SK-N-SH (cell line): Measurements from ENCODE around the gene PCDHGA2. TPM values are rescaled to one million over a fixed set of nuclear protein-coding genes. Genes with fewer than 3 reads are reported as not detected.

Experiments used
- CTCF ChIA-PET: fragments of 300-600, 350-600 bp; formaldehyde crosslinking; extraction: SDS; loops from one replicate; lab custom pipeline; 2021; lab: Yijun Ruan, JAX
- POLR2A ChIA-PET: fragments of 350-600 bp; sonication (Branson Sonifier 250); formaldehyde crosslinking; extraction: SDS; loops from one replicate; lab custom pipeline; 2020; ENCODE audit warnings: antibody characterized with exemption, inconsistent platforms; lab: Yijun Ruan, JAX
- DNase-seq: peaks from one replicate; pipeline ENCODE4 v3.0.0; 2012
- H2AFZ ChIP-seq: fragments of 200-600 bp; sonication (generic); 2 replicates; pipeline ENCODE4 v1.8.1; 2016; ENCODE audit warnings: antibody characterized with exemption, mild to moderate bottlenecking, low read depth
- H3F3A ChIP-seq: fragments of 200-600 bp; sonication (generic); replicated peaks from 2 replicates; pipeline ENCODE3; 2016; ENCODE audit warnings: antibody characterized with exemption, mild to moderate bottlenecking; ENCODE audit not compliant: insufficient read depth
- H3K27ac ChIP-seq, 2 experiments: fragments of 200-500 bp in 1 of 2; fragments of 200-600 bp in 1 of 2; sonication (Bioruptor generic) in 1 of 2; sonication (generic), shearing (Covaris generic) in 1 of 2; 2 replicates each; pipeline versions ENCODE4 v1.5.1 to v1.6.1; 2014 to 2016; ENCODE audit warnings: low read depth in 2 of 2, inconsistent platforms in 1 of 2, low read length in 1 of 2, mild to moderate bottlenecking in 1 of 2, mixed read lengths in 1 of 2
- H3K27me3 ChIP-seq: fragments of 200-600 bp; sonication (generic), shearing (Covaris generic); 2 replicates; pipeline ENCODE4 v1.6.1; 2016; ENCODE audit warnings: mixed run types; ENCODE audit not compliant: insufficient read depth
- H3K36me3 ChIP-seq, 2 experiments: fragments of 200-500 bp in 1 of 2; fragments of 200-600 bp in 1 of 2; sonication (Bioruptor generic) in 1 of 2; sonication (generic) in 1 of 2; replicated peaks in 1 of 2; 2 replicates each; pipeline versions ENCODE3 to v1.5.1; 2014 to 2016; ENCODE audit warnings: low read length in 1 of 2, mild to moderate bottlenecking in 1 of 2; ENCODE audit not compliant: insufficient read depth in 2 of 2, control insufficient read depth in 1 of 2
- H3K4me1 ChIP-seq, 2 experiments: fragments of 200-500 bp in 1 of 2; fragments of 200-600 bp in 1 of 2; sonication (Bioruptor generic) in 1 of 2; sonication (generic), shearing (Covaris generic) in 1 of 2; 2 replicates each; pipeline versions ENCODE4 v1.5.1 to v1.6.1; 2014 to 2016; ENCODE audit warnings: low read depth in 1 of 2, low read length in 1 of 2, mixed run types in 1 of 2; ENCODE audit not compliant: insufficient read depth in 2 of 2, control insufficient read depth in 1 of 2
- H3K4me2 ChIP-seq: fragments of 200-600 bp; sonication (generic), shearing (Covaris generic); 2 replicates; pipeline ENCODE4 v1.6.1; 2017; ENCODE audit warnings: mixed run types
- H3K4me3 ChIP-seq, 2 experiments: fragments of 200-500 bp in 1 of 2; fragments of 200-600 bp in 1 of 2; sonication (Bioruptor generic) in 1 of 2; sonication (generic), shearing (Covaris generic) in 1 of 2; 2 replicates each; pipeline versions ENCODE4 v1.5.1 to v1.8.1; 2014 to 2016; ENCODE audit warnings: low read depth in 2 of 2, inconsistent platforms in 1 of 2, low read length in 1 of 2, mild to moderate bottlenecking in 1 of 2, mixed read lengths in 1 of 2, moderate library complexity in 1 of 2
- H3K79me2 ChIP-seq: fragments of 200-600 bp; sonication (generic); 2 replicates; pipeline ENCODE4 v1.8.1; 2017; ENCODE audit warnings: mild to moderate bottlenecking; ENCODE audit not compliant: insufficient read depth
- H3K9ac ChIP-seq: fragments of 200-600 bp; sonication (generic); 2 replicates; pipeline ENCODE4 v1.6.1; 2017; ENCODE audit warnings: mixed run types
- H3K9me2 ChIP-seq: fragments of 200-600 bp; sonication (generic); 2 replicates; pipeline ENCODE4 v1.6.1; 2017; ENCODE audit warnings: mixed run types
- H3K9me3 ChIP-seq: fragments of 200-600 bp; sonication (generic); 2 replicates; pipeline ENCODE4 v1.6.1; 2017; ENCODE audit warnings: mixed run types, mild to moderate bottlenecking, moderate library complexity
- H4K20me1 ChIP-seq: fragments of 200-600 bp; sonication (generic); 2 replicates; pipeline ENCODE4 v1.6.1; 2017; ENCODE audit warnings: mild to moderate bottlenecking, mixed run types; ENCODE audit not compliant: insufficient read depth
- EZH2phosphoT487 ChIP-seq: fragments of 200-600 bp; sonication (generic); IDR thresholded peaks from 2 replicates; pipeline ENCODE4 v1.6.1; 2017; ENCODE audit warnings: low read depth, mixed run types, mild to moderate bottlenecking, antibody characterized with exemption, moderate library complexity, borderline replicate concordance
- FOSL2 ChIP-seq: IDR thresholded peaks from 2 replicates; pipeline ENCODE4 v1.4.0; 2012; ENCODE audit warnings: low read depth, mild to moderate bottlenecking, moderate library complexity, borderline replicate concordance
- NFIC ChIP-seq: IDR thresholded peaks from 2 replicates; pipeline ENCODE4 v1.4.0; 2012; ENCODE audit warnings: borderline replicate concordance
- RFX5 ChIP-seq: IDR thresholded peaks from 2 replicates; pipeline ENCODE4 v1.6.1; 2012; ENCODE audit warnings: mild to moderate bottlenecking, improper control_type of control experiment, low read length
- YY1 ChIP-seq: IDR thresholded peaks from 2 replicates; pipeline ENCODE4 v1.4.0; 2012; ENCODE audit warnings: low read depth, mild to moderate bottlenecking
- WGBS: methylation state at CpG from one replicate; pipeline ENCODE4 v1.1.6; 2017; ENCODE audit warnings: low lambda C conversion rate; 5-methylcytosine and 5-hydroxymethylcytosine counted together
- polyA plus RNA-seq, 3 experiments: library from polyadenylated mRNA; depleted of rRNA; stranded (reverse); fragments of >200 nt; gene quantifications; 2 replicates each; pipeline ENCODE4 v1.2.3, GENCODE V29; 2012
- TF ChIP-seq, protein P1 (sequence below): fragments of 200-600 bp; sonication (generic); IDR thresholded peaks from 2 replicates; pipeline ENCODE4 v1.6.1; 2017; ENCODE audit warnings: antibody characterized with exemption, mild to moderate bottlenecking, moderate library complexity

PCDHGA2 gene
- polyA plus RNA-seq, 1 of the 3 experiments (the other 2 are of a cell fraction) = 1.4 TPM

- H3K4me2 ChIP-seq = no peak within 1 kb of the TSS
- WGBS = 89% methylated on average over 38 of the region's 38 CpGs
- POLR2A ChIA-PET = no interaction called here
- no peaks in the 10 kb centered on the region for H3K9me2 ChIP-seq
- H3K36me3 ChIP-seq = peaks cover 0 to 15% of the 10 kb centered on the region in 2 experiments
- CTCF ChIA-PET = interaction anchor here (1.8 kb wide), 1 partner anchor 24 kb away, joined by 4 read pairs; the partner anchor contains the start of gene PCDHGB7
- H3K27ac ChIP-seq = no peak within 1 kb of the TSS
- H2AFZ ChIP-seq = no peak within 1 kb of the TSS
- no peaks in the 10 kb centered on the region; the same call in 1 of the 2 replicates for H3K79me2 ChIP-seq
- H3K4me1 ChIP-seq = no peaks in the 10 kb centered on the region
- H3K4me3 ChIP-seq = no peak within 1 kb of the TSS; a peak in 1 of 4 replicates
- no peak for DNase-seq
- no peaks in the 10 kb centered on the region for H3K27me3 ChIP-seq
- H3K9ac ChIP-seq = no peak within 1 kb of the TSS
- no peak for TF ChIP-seq NFIC
- no peak for TF ChIP-seq FOSL2
- TF ChIP-seq YY1 = no peak
- TF ChIP-seq RFX5 = no peak
- TF ChIP-seq EZH2phosphoT487 = no peak
- TF ChIP-seq, protein P1, sequence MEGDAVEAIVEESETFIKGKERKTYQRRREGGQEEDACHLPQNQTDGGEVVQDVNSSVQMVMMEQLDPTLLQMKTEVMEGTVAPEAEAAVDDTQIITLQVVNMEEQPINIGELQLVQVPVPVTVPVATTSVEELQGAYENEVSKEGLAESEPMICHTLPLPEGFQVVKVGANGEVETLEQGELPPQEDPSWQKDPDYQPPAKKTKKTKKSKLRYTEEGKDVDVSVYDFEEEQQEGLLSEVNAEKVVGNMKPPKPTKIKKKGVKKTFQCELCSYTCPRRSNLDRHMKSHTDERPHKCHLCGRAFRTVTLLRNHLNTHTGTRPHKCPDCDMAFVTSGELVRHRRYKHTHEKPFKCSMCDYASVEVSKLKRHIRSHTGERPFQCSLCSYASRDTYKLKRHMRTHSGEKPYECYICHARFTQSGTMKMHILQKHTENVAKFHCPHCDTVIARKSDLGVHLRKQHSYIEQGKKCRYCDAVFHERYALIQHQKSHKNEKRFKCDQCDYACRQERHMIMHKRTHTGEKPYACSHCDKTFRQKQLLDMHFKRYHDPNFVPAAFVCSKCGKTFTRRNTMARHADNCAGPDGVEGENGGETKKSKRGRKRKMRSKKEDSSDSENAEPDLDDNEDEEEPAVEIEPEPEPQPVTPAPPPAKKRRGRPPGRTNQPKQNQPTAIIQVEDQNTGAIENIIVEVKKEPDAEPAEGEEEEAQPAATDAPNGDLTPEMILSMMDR = peak; percentile 13; the same call in 1 of the 2 replicates
- no peaks in the 10 kb centered on the region for H3F3A ChIP-seq
- peaks cover 7% of the 10 kb centered on the region; the same call in 1 of the 2 replicates for H3K9me3 ChIP-seq
- H4K20me1 ChIP-seq = no peaks in the 10 kb centered on the region
These were observed 54.1 kb downstream of the PCDHGA2 start, which contains the start of gene PCDHGA8 for GRCh38 chr5:141392429-141393198. Gene PCDHGA8, plus strand, starts transcription at chr5:141392633. Its CDS starts 181 bp downstream, at chr5:141392814.

Other genes starting within 250 kb of the PCDHGA2 start
- 1.6 and 1.8 TPM in 2 replicates for gene PCDHB2, start 244.1 kb upstream of the PCDHGA2 start, polyA plus RNA-seq (2012; rRNA removed)
- 1.7 and 2.2 TPM in 2 replicates for gene PCDHB3, start 238.3 kb upstream of the PCDHGA2 start, polyA plus RNA-seq (2012; rRNA removed)
- 0.36 and 0.51 TPM in 2 replicates for gene PCDHB4, start 216.9 kb upstream of the PCDHGA2 start, polyA plus RNA-seq (2012; rRNA removed)
- 0.08 and 0.10 TPM in 2 replicates for gene PCDHB5, start 203.6 kb upstream of the PCDHGA2 start, polyA plus RNA-seq (2012; rRNA removed)
- 3.9 and 5.0 TPM in 2 replicates for gene PCDHB6, start 188.7 kb upstream of the PCDHGA2 start, polyA plus RNA-seq (2012; rRNA removed)
- 1.5 and 1.7 TPM in 2 replicates for gene PCDHB7, start 166.1 kb upstream of the PCDHGA2 start, polyA plus RNA-seq (2012; rRNA removed)
- 3.0 and 3.4 TPM in 2 replicates for gene PCDHB8, start 161.0 kb upstream of the PCDHGA2 start, polyA plus RNA-seq (2012; rRNA removed)
- gene PCDHB16, start 156.4 kb upstream of the PCDHGA2 start, polyA plus RNA-seq (2012; rRNA removed) = 2.3 and 2.7 TPM in 2 replicates
- gene PCDHB9, start 151.6 kb upstream of the PCDHGA2 start, polyA plus RNA-seq (2012; rRNA removed) = 1.4 and 2.4 TPM in 2 replicates
- gene PCDHB10, start 146.4 kb upstream of the PCDHGA2 start, polyA plus RNA-seq (2012; rRNA removed) = 1.4 and 1.5 TPM in 2 replicates
- 0.41 and 0.61 TPM in 2 replicates for gene PCDHB11, start 139.1 kb upstream of the PCDHGA2 start, polyA plus RNA-seq (2012; rRNA removed)
- gene PCDHB12, start 130.0 kb upstream of the PCDHGA2 start, polyA plus RNA-seq (2012; rRNA removed) = 1.9 and 2.0 TPM in 2 replicates
- gene PCDHB13, start 124.8 kb upstream of the PCDHGA2 start, polyA plus RNA-seq (2012; rRNA removed) = 0.85 and 0.88 TPM in 2 replicates
- gene PCDHB14, start 115.4 kb upstream of the PCDHGA2 start, polyA plus RNA-seq (2012; rRNA removed) = 9.7 and 10.6 TPM in 2 replicates
- gene PCDHB15, start 93.4 kb upstream of the PCDHGA2 start, polyA plus RNA-seq (2012; rRNA removed) = 0.99 and 1.3 TPM in 2 replicates
- not detected in 2 replicates for gene SLC25A2, start 34.7 kb upstream of the PCDHGA2 start, polyA plus RNA-seq (2012; rRNA removed)
- 30.6 and 38.7 TPM in 2 replicates for gene TAF7, start 18.0 kb upstream of the PCDHGA2 start, polyA plus RNA-seq (2012; rRNA removed)
- gene PCDHGA1, start 8.2 kb upstream of the PCDHGA2 start, polyA plus RNA-seq (2012; rRNA removed) = 1.2 and 1.6 TPM in 2 replicates
- 0.33 and 0.45 TPM in 2 replicates for gene PCDHGA3, start 5.1 kb downstream of the PCDHGA2 start, polyA plus RNA-seq (2012; rRNA removed)
- 0.63 and 0.77 TPM in 2 replicates for gene PCDHGB1, start 11.3 kb downstream of the PCDHGA2 start, polyA plus RNA-seq (2012; rRNA removed)
- gene PCDHGA4, start 16.3 kb downstream of the PCDHGA2 start, polyA plus RNA-seq (2012; rRNA removed) = 1.8 and 2.2 TPM in 2 replicates
- 3.7 and 4.5 TPM in 2 replicates for gene PCDHGB2, start 21.2 kb downstream of the PCDHGA2 start, polyA plus RNA-seq (2012; rRNA removed)
- gene PCDHGA5, start 25.4 kb downstream of the PCDHGA2 start, polyA plus RNA-seq (2012; rRNA removed) = 0.57 and 0.71 TPM in 2 replicates
- 0.53 and 0.63 TPM in 2 replicates for gene PCDHGB3, start 31.5 kb downstream of the PCDHGA2 start, polyA plus RNA-seq (2012; rRNA removed)
- gene PCDHGA6, start 35.1 kb downstream of the PCDHGA2 start, polyA plus RNA-seq (2012; rRNA removed) = 1.4 TPM in 2 replicates
- gene PCDHGA7, start 44.0 kb downstream of the PCDHGA2 start, polyA plus RNA-seq (2012; rRNA removed) = 3.4 and 7.8 TPM in 2 replicates
- 0.37 and 0.64 TPM in 2 replicates for gene PCDHGB4, start 48.9 kb downstream of the PCDHGA2 start, polyA plus RNA-seq (2012; rRNA removed)
- 0.06 and 0.12 TPM in 2 replicates for gene PCDHGA8, start 53.9 kb downstream of the PCDHGA2 start, polyA plus RNA-seq (2012; rRNA removed)
- gene PCDHGB5, start 59.2 kb downstream of the PCDHGA2 start, polyA plus RNA-seq (2012; rRNA removed) = 0.08 and 0.15 TPM in 2 replicates
- 0.13 and 0.16 TPM in 2 replicates for gene PCDHGA9, start 64.0 kb downstream of the PCDHGA2 start, polyA plus RNA-seq (2012; rRNA removed)
- gene PCDHGB6, start 69.3 kb downstream of the PCDHGA2 start, polyA plus RNA-seq (2012; rRNA removed) = 0.13 and 0.18 TPM in 2 replicates
- 1.6 and 2.0 TPM in 2 replicates for gene PCDHGA10, start 74.2 kb downstream of the PCDHGA2 start, polyA plus RNA-seq (2012; rRNA removed)
- gene PCDHGB7, start 78.9 kb downstream of the PCDHGA2 start, polyA plus RNA-seq (2012; rRNA removed) = 14.2 and 19.1 TPM in 2 replicates
- gene PCDHGA11, start 82.3 kb downstream of the PCDHGA2 start, polyA plus RNA-seq (2012; rRNA removed) = 0.18 and 0.23 TPM in 2 replicates
- gene PCDHGA12, start 91.7 kb downstream of the PCDHGA2 start, polyA plus RNA-seq (2012; rRNA removed) = 0.03 and 0.05 TPM in 2 replicates
- 55.8 and 97.0 TPM in 2 replicates for gene PCDHGC3, start 137.2 kb downstream of the PCDHGA2 start, polyA plus RNA-seq (2012; rRNA removed)
- 0.53 and 0.78 TPM in 2 replicates for gene PCDHGC4, start 146.3 kb downstream of the PCDHGA2 start, polyA plus RNA-seq (2012; rRNA removed)
- 1.9 and 2.0 TPM in 2 replicates for gene PCDHGC5, start 150.3 kb downstream of the PCDHGA2 start, polyA plus RNA-seq (2012; rRNA removed)